ENCODE results near the gene UNC5C. TPM values are rescaled to one million over a fixed set of nuclear protein-coding genes. Genes with fewer than 3 reads are reported as not detected.

The UNC5C gene
- total and polyA plus RNA-seq, 2 of the 4 experiments (the other 2 are of a cell fraction) = under 0.01 TPM

DNA sequence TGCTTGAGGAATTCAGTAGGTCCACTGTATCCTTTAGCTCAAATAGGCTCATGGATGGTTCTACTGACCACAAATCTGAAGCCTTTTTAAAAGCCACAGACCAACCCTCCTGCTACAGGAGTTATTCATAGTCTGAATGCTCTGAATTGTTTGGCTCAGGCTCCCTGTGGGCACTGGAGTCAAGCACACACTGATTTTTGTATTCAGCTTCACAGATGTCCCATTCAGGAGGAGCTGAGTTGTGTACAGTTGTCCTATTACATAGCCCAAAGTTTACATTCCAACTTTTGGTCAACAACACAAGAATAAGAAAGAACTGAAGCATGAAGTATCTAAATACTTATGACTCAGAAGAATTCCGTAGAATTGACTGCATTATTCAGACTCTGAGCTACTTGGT lies 243.9 kb downstream of the UNC5C start:
- Histone ChIP-seq H4K5ac (ENCODE audit: low read depth, low read length) (no peak overlapping the region), H3K79me1 (ENCODE audit: low read depth in 1 of 2, low read length in 2 of 2) (no peaks in the 10 kb centered on the region), H3K4me2 (ENCODE audit: low read depth, low read length) (no peak overlapping the region), H3K36me3 (ENCODE audit: control insufficient read depth, insufficient read depth, low read length) (no peaks in the 10 kb centered on the region), H2BK5ac (ENCODE audit: low read depth, low read length, poor library complexity, severe bottlenecking) (no peak overlapping the region), H3K4me3 (ENCODE audit: insufficient read depth, low read depth, low read length) (no peak overlapping the region), H2BK15ac (ENCODE audit: low read depth, low read length) (no peak overlapping the region), H3K27me3 (ENCODE audit: control insufficient read depth, insufficient read depth, low read length) (no peaks in the 10 kb centered on the region), H4K8ac (ENCODE audit: low read depth in 2 of 2, low read length in 2 of 2) (no peak overlapping the region), H3K9ac (ENCODE audit: low read depth, low read length) (no peak overlapping the region), H4K20me1 (ENCODE audit: insufficient read depth, low read length) (no peaks in the 10 kb centered on the region), H4K91ac (ENCODE audit: insufficient read depth, low read depth, low read length) (no peak overlapping the region), H3K14ac (replicated peaks; ENCODE audit: low read depth, low read length) (no peak overlapping the region), H3K9me1 (ENCODE audit: insufficient read depth, low read length) (no peaks in the 10 kb centered on the region), H2BK120ac (ENCODE audit: low read depth, low read length) (no peak overlapping the region), H3K9me3 (ENCODE audit: control insufficient read depth, insufficient read depth, low read length) (no peaks in the 10 kb centered on the region), H3K27ac (ENCODE audit: insufficient read depth, low read length) (no peak overlapping the region), H2AFZ (replicated peaks; ENCODE audit: low read length, poor library complexity) (no peak overlapping the region), H3K4me1 (ENCODE audit: control insufficient read depth, insufficient read depth, low read length) (no peaks in the 10 kb centered on the region), H3K56ac (ENCODE audit: extremely low read depth, insufficient read depth, low read length) (no peak overlapping the region), H3K4ac (ENCODE audit: low read depth, low read length) (no peak overlapping the region), H3K18ac (ENCODE audit: low read depth, low read length) (no peak overlapping the region), H2BK20ac (ENCODE audit: low read depth, low read length) (no peak overlapping the region), H2AK5ac (ENCODE audit: low read depth, low read length) (no peak overlapping the region), H3K23ac (ENCODE audit: low read depth, low read length) (no peak overlapping the region), H2AK9ac (replicated peaks; ENCODE audit: low read depth, low read length, poor library complexity) (no peak overlapping the region)
- CTCF ChIA-PET = no interaction called here
- intact Hi-C loops (cut with micrococcal nuclease) = no loop called here
- no TSS peak for BruUV-seq (replicated peaks)
- POLR2A ChIA-PET (ENCODE audit: unreplicated experiment) = interaction anchor here (0.6 kb wide), 1 partner anchor 371 kb away, joined by 3 read pairs; no protein-coding TSS in a partner anchor
- WGBS, 2 experiments (ENCODE audit: extremely low coverage in 2 of 2, insufficient read length in 1 of 2) = no CpG with 5 or more reads among the region's 1 CpG
- TF ChIP-seq POLR2A (IDR thresholded peaks at IDR 0.05; ENCODE audit: low read depth, low read length) (no peak), NFE2L2 (IDR thresholded peaks at IDR 0.05; ENCODE audit: low read depth, low read length) (no peak), RCOR1 (IDR thresholded peaks at IDR 0.05; ENCODE audit: insufficient replicate concordance, low read length) (no peak), CEBPB (IDR thresholded peaks at IDR 0.05; ENCODE audit: low read depth, low read length) (no peak), FOS (IDR thresholded peaks at IDR 0.05; ENCODE audit: low read depth, low read length) (no peak)
- TF ChIP-seq, protein P1, sequence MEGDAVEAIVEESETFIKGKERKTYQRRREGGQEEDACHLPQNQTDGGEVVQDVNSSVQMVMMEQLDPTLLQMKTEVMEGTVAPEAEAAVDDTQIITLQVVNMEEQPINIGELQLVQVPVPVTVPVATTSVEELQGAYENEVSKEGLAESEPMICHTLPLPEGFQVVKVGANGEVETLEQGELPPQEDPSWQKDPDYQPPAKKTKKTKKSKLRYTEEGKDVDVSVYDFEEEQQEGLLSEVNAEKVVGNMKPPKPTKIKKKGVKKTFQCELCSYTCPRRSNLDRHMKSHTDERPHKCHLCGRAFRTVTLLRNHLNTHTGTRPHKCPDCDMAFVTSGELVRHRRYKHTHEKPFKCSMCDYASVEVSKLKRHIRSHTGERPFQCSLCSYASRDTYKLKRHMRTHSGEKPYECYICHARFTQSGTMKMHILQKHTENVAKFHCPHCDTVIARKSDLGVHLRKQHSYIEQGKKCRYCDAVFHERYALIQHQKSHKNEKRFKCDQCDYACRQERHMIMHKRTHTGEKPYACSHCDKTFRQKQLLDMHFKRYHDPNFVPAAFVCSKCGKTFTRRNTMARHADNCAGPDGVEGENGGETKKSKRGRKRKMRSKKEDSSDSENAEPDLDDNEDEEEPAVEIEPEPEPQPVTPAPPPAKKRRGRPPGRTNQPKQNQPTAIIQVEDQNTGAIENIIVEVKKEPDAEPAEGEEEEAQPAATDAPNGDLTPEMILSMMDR (conservative IDR thresholded peaks at IDR 0.05; ENCODE audit: low read depth, low read length) = no peak
- peak; percentile 59 for ATAC-seq (ENCODE audit: low read depth)
- in situ Hi-C loops (cut with MboI; ENCODE audit: low sequenced_read_pairs) = no loop called here
- DNase-seq = peak; percentile 7
- dilution Hi-C loops (cut with HindIII; ENCODE audit: low sequenced_read_pairs, unreplicated experiment) = no loop called here
